IPS-NIHi7 (cell line): ENCODE data around the gene DMRTA1.
A peak's percentile ranks its signal among the peaks of the same experiment; 100 is the strongest.
"Not testable (repeated sequence)": the region's sequence is repeated elsewhere in the genome, so short reads cannot be mapped to it uniquely, and the experiment has no call there.

Source experiments
- DNase-seq: peaks from one replicate; pipeline ENCODE4 v3.0.0; 2012; ENCODE audit warnings: mixed read lengths; ENCODE audit errors: extremely low spot score

The DMRTA1 gene

GRCh38 chr9:22457448-22457847 lies 10.8 kb downstream of the DMRTA1 start:
- DNase-seq: peak; percentile 22

GRCh38 chr9:22463205-22463604 lies 16.6 kb downstream of the DMRTA1 start:
- no peak for DNase-seq

GRCh38 chr9:22469928-22470544 lies 23.4 kb downstream of the DMRTA1 start:
- peak; percentile 55 for DNase-seq

- no peak for DNase-seq
Observed at GRCh38 chr9:22481566-22481965, 34.9 kb downstream of the DMRTA1 start.

- peak; percentile 7 for DNase-seq
Observed at GRCh38 chr9:22483528-22484070, 37.0 kb downstream of the DMRTA1 start.

GRCh38 chr9:22496197-22496596 lies 49.6 kb downstream of the DMRTA1 start:
- DNase-seq: not testable (repeated sequence)
